Nephron (organoid): Measurements from ENCODE around the gene DHCR7.

Experiments used
- H3K27ac Mint-ChIP-seq, 3 experiments: 2 replicates each; pipeline ENCODE4 v1.8.0; 2020; ENCODE audit warnings: mixed read lengths in 3 of 3, mild to moderate bottlenecking in 2 of 3, moderate library complexity in 1 of 3
- H3K27me3 Mint-ChIP-seq: 2 replicates; pipeline ENCODE4 v1.8.0; 2021; ENCODE audit warnings: low read depth, mild to moderate bottlenecking, moderate library complexity, mixed read lengths
- H3K36me3 Mint-ChIP-seq: 2 replicates; pipeline ENCODE4 v1.8.0; 2020; ENCODE audit warnings: low read depth, mixed read lengths
- H3K4me1 Mint-ChIP-seq: 2 replicates; pipeline ENCODE4 v1.8.0; 2020; ENCODE audit warnings: mixed read lengths
- H3K4me3 Mint-ChIP-seq, 3 experiments: 2 replicates each; pipeline ENCODE4 v1.8.0; 2020; ENCODE audit warnings: mild to moderate bottlenecking in 3 of 3, mixed read lengths in 3 of 3, moderate library complexity in 2 of 3
- H3K9me3 Mint-ChIP-seq: 2 replicates; pipeline ENCODE4 v1.8.0; 2020; ENCODE audit warnings: mixed read lengths
- CTCF ChIP-seq, 3 experiments: fragments of 200-600 bp; sonication (generic); IDR thresholded peaks; one replicate each; pipeline ENCODE4 v1.5.0; 2021; ENCODE audit warnings: antibody characterized with exemption in 3 of 3; ENCODE audit not compliant: unreplicated experiment in 3 of 3

DHCR7 gene

GRCh38 chr11:71442123-71442522, 6.1 kb downstream of the DHCR7 start:
- peaks cover 3% of the 10 kb centered on the region for H3K9me3 Mint-ChIP-seq
- no peak overlapping the region for H3K27ac Mint-ChIP-seq
- peaks cover 4% of the 10 kb centered on the region for H3K4me1 Mint-ChIP-seq
- TF ChIP-seq CTCF (IDR thresholded peaks at IDR 0.05; ENCODE audit: unreplicated experiment in 3 of 3), result no peak
- no peak overlapping the region for H3K4me3 Mint-ChIP-seq
- H3K27me3 Mint-ChIP-seq, result no peaks in the 10 kb centered on the region
- peaks cover 54% of the 10 kb centered on the region for H3K36me3 Mint-ChIP-seq

GRCh38 chr11:71441251-71441650, 6.9 kb downstream of the DHCR7 start:
- H3K4me3 Mint-ChIP-seq, result no peak overlapping the region

GRCh38 chr11:71440021-71440755, 8.0 kb downstream of the DHCR7 start:
- Mint-ChIP-seq H3K4me1 (no peaks in the 10 kb centered on the region), H3K4me3 (no peak overlapping the region), H3K27me3 (no peaks in the 10 kb centered on the region), H3K9me3 (no peaks in the 10 kb centered on the region), H3K36me3 (peaks cover 42% of the 10 kb centered on the region), H3K27ac (no peak overlapping the region)
- TF ChIP-seq CTCF (IDR thresholded peaks at IDR 0.05; ENCODE audit: unreplicated experiment in 3 of 3), result no peak

More at GRCh38 chr11:71441251-71441650, 6.9 kb downstream of the DHCR7 start:
- peaks cover 49% of the 10 kb centered on the region for H3K36me3 Mint-ChIP-seq
- H3K27me3 Mint-ChIP-seq, result no peaks in the 10 kb centered on the region
- no peak overlapping the region for H3K27ac Mint-ChIP-seq
- no peaks in the 10 kb centered on the region for H3K4me1 Mint-ChIP-seq
- H3K9me3 Mint-ChIP-seq, result peaks cover 3% of the 10 kb centered on the region
- no peak for TF ChIP-seq CTCF (IDR thresholded peaks at IDR 0.05; ENCODE audit: unreplicated experiment in 3 of 3)

- Mint-ChIP-seq H3K36me3 (peaks cover 44% of the 10 kb centered on the region), H3K4me1 (no peaks in the 10 kb centered on the region), H3K27ac (no peak overlapping the region), H3K27me3 (no peaks in the 10 kb centered on the region), H3K9me3 (no peaks in the 10 kb centered on the region), H3K4me3 (no peak overlapping the region)
- no peak for TF ChIP-seq CTCF (IDR thresholded peaks at IDR 0.05; ENCODE audit: unreplicated experiment in 3 of 3)
Measured at GRCh38 chr11:71438650-71439049, 9.5 kb downstream of the DHCR7 start.

- no peaks in the 10 kb centered on the region for H3K4me1 Mint-ChIP-seq
- H3K9me3 Mint-ChIP-seq, result no peaks in the 10 kb centered on the region
- H3K4me3 Mint-ChIP-seq, result no peak overlapping the region
- no peak overlapping the region for H3K27ac Mint-ChIP-seq
- peaks cover 42% of the 10 kb centered on the region for H3K36me3 Mint-ChIP-seq
- no peaks in the 10 kb centered on the region for H3K27me3 Mint-ChIP-seq
- no peak for TF ChIP-seq CTCF (IDR thresholded peaks at IDR 0.05; ENCODE audit: unreplicated experiment in 3 of 3)
Measured at GRCh38 chr11:71437879-71438278, 10.3 kb downstream of the DHCR7 start.

GRCh38 chr11:71437399-71437798, 10.8 kb downstream of the DHCR7 start:
- Mint-ChIP-seq H3K27ac (no peak overlapping the region), H3K4me1 (no peaks in the 10 kb centered on the region), H3K27me3 (no peaks in the 10 kb centered on the region), H3K36me3 (peaks cover 38% of the 10 kb centered on the region), H3K4me3 (no peak overlapping the region), H3K9me3 (no peaks in the 10 kb centered on the region)
- no peak for TF ChIP-seq CTCF (IDR thresholded peaks at IDR 0.05; ENCODE audit: unreplicated experiment in 3 of 3)
